ENCODE data around the gene KCNK16.

The KCNK16 gene

GRCh38 chr6:39281312-39281980 is 41.1 kb downstream of the KCNK16 start:
- DNase-seq (ENCODE audit: low read depth in 3 of 3, low spot score in 1 of 3) = no peak

- DNase-seq (ENCODE audit: low read depth in 3 of 3, low spot score in 1 of 3) = no peak
Measured at GRCh38 chr6:39280247-39280731, 42.2 kb downstream of the KCNK16 start.

GRCh38 chr6:39279539-39279938 is 43.0 kb downstream of the KCNK16 start:
- DNase-seq (ENCODE audit: low read depth in 3 of 3, low spot score in 1 of 3) = no peak

GRCh38 chr6:39276379-39276995 is 46.0 kb downstream of the KCNK16 start:
- no peak for DNase-seq (ENCODE audit: low read depth in 3 of 3, low spot score in 1 of 3)

- no peak for DNase-seq (ENCODE audit: low read depth in 3 of 3, low spot score in 1 of 3)
Measured at GRCh38 chr6:39274903-39275302, 47.6 kb downstream of the KCNK16 start.

GRCh38 chr6:39274471-39274870 is 48.0 kb downstream of the KCNK16 start:
- no peak for DNase-seq (ENCODE audit: low read depth in 3 of 3, low spot score in 1 of 3)

- DNase-seq (ENCODE audit: low read depth in 3 of 3, low spot score in 1 of 3) = no peak
Measured at GRCh38 chr6:39273406-39273821, 49.1 kb downstream of the KCNK16 start.

GRCh38 chr6:39269961-39270360 is 52.5 kb downstream of the KCNK16 start:
- DNase-seq (ENCODE audit: low read depth in 3 of 3, low spot score in 1 of 3) = no peak

- DNase-seq (ENCODE audit: low read depth in 3 of 3, low spot score in 1 of 3) = no peak
Measured at GRCh38 chr6:39268721-39269120, 53.8 kb downstream of the KCNK16 start.

- no peak for DNase-seq (ENCODE audit: low read depth in 3 of 3, low spot score in 1 of 3)
Measured at GRCh38 chr6:39268171-39268570, 54.3 kb downstream of the KCNK16 start.

GRCh38 chr6:39266782-39267355 is 55.6 kb downstream of the KCNK16 start:
- no peak for DNase-seq (ENCODE audit: low read depth in 3 of 3, low spot score in 1 of 3)

GRCh38 chr6:39266375-39266774 is 56.1 kb downstream of the KCNK16 start:
- no peak for DNase-seq (ENCODE audit: low read depth in 3 of 3, low spot score in 1 of 3)

All from stimulated activated CD4-positive, alpha-beta T cell treated with anti-CD3 and anti-CD28 coated beads, TNF-alpha, amount 100 ng/mL, for 1 hour (primary cell).